ENCODE data around the gene MMP25.
A peak's percentile ranks its signal among the peaks of the same experiment; 100 is the strongest.
"Not testable (repeated sequence)": the region's sequence is repeated elsewhere in the genome, so short reads cannot be mapped to it uniquely, and the experiment has no call there.

MMP25 gene

GRCh38 chr16:3054965-3055733 lies 8.8 kb downstream of the MMP25 start:
- Histone ChIP-seq H3K27me3 (ENCODE audit: control insufficient read depth, insufficient read depth, low read length) (no peaks in the 10 kb centered on the region), H3K9ac (no peak overlapping the region), H3K4me1 (no peaks in the 10 kb centered on the region), H3K9me3 (ENCODE audit: control insufficient read depth, low read length) (no peaks in the 10 kb centered on the region), H3K27ac (no peak overlapping the region), H3K79me2 (no peaks in the 10 kb centered on the region), H3K36me3 (ENCODE audit: control insufficient read depth, insufficient read depth, low read length) (no peaks in the 10 kb centered on the region), H3K4me3 (ENCODE audit: low read depth, low read length) (no peak overlapping the region), H2AFZ (no peak overlapping the region), H3K4me2 (ENCODE audit: low read length) (no peak overlapping the region)
- TF ChIP-seq, protein P1, sequence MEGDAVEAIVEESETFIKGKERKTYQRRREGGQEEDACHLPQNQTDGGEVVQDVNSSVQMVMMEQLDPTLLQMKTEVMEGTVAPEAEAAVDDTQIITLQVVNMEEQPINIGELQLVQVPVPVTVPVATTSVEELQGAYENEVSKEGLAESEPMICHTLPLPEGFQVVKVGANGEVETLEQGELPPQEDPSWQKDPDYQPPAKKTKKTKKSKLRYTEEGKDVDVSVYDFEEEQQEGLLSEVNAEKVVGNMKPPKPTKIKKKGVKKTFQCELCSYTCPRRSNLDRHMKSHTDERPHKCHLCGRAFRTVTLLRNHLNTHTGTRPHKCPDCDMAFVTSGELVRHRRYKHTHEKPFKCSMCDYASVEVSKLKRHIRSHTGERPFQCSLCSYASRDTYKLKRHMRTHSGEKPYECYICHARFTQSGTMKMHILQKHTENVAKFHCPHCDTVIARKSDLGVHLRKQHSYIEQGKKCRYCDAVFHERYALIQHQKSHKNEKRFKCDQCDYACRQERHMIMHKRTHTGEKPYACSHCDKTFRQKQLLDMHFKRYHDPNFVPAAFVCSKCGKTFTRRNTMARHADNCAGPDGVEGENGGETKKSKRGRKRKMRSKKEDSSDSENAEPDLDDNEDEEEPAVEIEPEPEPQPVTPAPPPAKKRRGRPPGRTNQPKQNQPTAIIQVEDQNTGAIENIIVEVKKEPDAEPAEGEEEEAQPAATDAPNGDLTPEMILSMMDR (IDR thresholded peaks at IDR 0.05) = no peak

- not testable (repeated sequence) for H3K4me2 ChIP-seq (ENCODE audit: low read length); H3K79me2 ChIP-seq; H3K27ac ChIP-seq; H3K4me3 ChIP-seq (ENCODE audit: low read depth, low read length); H3K4me1 ChIP-seq; H3K36me3 ChIP-seq (ENCODE audit: control insufficient read depth, insufficient read depth, low read length); H3K9ac ChIP-seq; H3K27me3 ChIP-seq (ENCODE audit: control insufficient read depth, insufficient read depth, low read length); H3K9me3 ChIP-seq (ENCODE audit: control insufficient read depth, low read length); H2AFZ ChIP-seq
Observed at GRCh38 chr16:3055734-3056115, 9.4 kb downstream of the MMP25 start.

DNA sequence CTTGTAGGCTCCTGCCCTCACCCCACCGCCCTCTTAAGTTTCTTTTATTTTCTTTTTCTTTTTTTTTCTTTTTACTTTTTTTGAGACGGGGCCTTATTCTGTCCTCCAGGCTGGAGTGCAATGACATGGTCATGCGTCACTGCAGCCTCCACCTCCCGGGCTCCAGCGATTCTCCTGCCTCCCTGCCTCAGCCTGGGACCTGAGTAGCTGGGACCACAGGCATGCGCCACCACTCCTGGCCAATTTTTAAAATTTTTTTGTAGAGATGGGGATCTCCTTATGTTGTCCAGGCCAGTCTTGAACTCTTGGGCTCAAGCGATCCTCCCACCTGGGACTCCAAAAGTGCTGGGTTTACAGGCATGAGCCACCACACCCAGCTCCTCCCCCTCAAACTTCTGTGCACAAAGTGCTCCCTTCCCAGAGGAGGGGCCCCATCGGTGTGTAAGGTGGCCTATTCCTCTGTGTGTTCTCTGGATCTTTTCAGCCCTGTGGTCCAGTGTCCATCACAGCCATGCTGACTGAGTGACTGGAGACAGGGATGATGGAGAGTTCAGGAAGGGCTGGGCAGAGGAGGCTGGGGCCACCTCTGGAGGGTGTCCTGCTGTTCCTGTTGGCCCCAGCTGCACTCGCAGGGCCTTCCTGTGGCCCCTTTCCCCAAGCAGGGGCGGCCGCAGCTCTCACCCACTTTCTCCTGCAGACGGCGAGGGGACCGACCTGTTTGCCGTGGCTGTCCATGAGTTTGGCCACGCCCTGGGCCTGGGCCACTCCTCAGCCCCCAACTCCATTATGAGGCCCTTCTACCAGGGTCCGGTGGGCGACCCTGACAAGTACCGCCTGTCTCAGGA lies 10.2 kb downstream of the MMP25 start:
- Histone ChIP-seq H3K4me2 (ENCODE audit: low read length) (no peak overlapping the region), H3K4me3 (ENCODE audit: low read depth, low read length) (no peak overlapping the region), H3K79me2 (no peaks in the 10 kb centered on the region), H3K27ac (no peak overlapping the region), H3K9ac (no peak overlapping the region), H2AFZ (no peak overlapping the region), H3K36me3 (ENCODE audit: control insufficient read depth, insufficient read depth, low read length) (no peaks in the 10 kb centered on the region), H3K9me3 (ENCODE audit: control insufficient read depth, low read length) (no peaks in the 10 kb centered on the region), H3K4me1 (no peaks in the 10 kb centered on the region), H3K27me3 (ENCODE audit: control insufficient read depth, insufficient read depth, low read length) (no peaks in the 10 kb centered on the region)
- TF ChIP-seq, protein P1 (IDR thresholded peaks at IDR 0.05) = no peak

DNA sequence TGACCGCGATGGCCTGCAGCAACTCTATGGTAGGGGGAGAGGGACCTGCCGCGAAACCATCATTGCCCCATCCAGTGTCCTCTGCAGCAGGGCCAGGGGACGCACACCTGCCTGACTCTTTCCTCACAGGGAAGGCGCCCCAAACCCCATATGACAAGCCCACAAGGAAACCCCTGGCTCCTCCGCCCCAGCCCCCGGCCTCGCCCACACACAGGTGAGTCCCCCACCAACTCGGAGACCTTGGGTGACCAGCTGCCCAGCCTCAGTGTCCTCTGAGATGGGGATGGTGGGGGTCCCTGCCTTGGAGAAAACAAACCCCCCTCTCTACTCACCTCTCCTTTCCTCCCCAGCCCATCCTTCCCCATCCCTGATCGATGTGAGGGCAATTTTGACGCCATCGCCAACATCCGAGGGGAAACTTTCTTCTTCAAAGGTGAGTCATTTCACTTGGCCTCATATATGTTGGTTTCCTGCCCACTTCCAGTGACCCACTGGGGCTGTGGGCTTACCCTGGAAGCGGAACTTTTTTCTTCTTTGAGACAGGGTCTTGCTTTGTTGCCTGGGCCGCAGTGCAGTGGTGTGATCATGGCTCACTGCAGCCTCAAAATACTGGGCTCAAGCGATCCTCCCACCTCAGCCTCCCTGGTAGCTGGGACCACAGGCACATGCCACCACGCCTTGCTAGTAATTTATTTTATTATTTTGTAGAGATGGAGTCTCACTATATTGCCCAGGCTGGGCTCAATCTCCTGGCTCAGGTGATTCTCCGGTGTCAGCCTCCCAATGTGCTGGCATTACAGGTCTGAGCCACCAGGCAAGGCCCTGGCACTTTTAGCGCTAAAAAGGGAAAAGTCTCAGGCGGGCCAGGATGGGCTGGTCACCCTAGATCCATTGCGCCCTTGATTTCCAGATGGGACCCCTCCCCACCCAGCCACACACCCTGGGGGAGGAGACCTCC lies 11.1 kb downstream of the MMP25 start:
- no peaks in the 10 kb centered on the region for H3K79me2 ChIP-seq
- no peak overlapping the region for H3K9ac ChIP-seq
- no peaks in the 10 kb centered on the region for H3K27me3 ChIP-seq (ENCODE audit: control insufficient read depth, insufficient read depth, low read length)
- peak overlapping the region; percentile 99 for H3K4me3 ChIP-seq (ENCODE audit: low read depth, low read length)
- no peak overlapping the region for H3K27ac ChIP-seq
- no peaks in the 10 kb centered on the region for H3K4me1 ChIP-seq
- TF ChIP-seq, protein P1 (IDR thresholded peaks at IDR 0.05) = no peak
- H3K36me3 ChIP-seq (ENCODE audit: control insufficient read depth, insufficient read depth, low read length) = no peaks in the 10 kb centered on the region
- H2AFZ ChIP-seq = peak overlapping the region; percentile 93
- H3K4me2 ChIP-seq (ENCODE audit: low read length) = peak overlapping the region; percentile 99
- no peaks in the 10 kb centered on the region for H3K9me3 ChIP-seq (ENCODE audit: control insufficient read depth, low read length)
